AML-193 (cell line): ENCODE measurements around the gene CLN3.
"Not testable (repeated sequence)": the region's sequence is repeated elsewhere in the genome, so short reads cannot be mapped to it uniquely, and the experiment has no call there.

Experiments used
- DNase-seq, 2 experiments: peaks; one replicate each; lab custom pipeline; 2025; lab: John Stamatoyannopoulos, UW

Gene CLN3

GRCh38 chr16:28491970-28492474 lies at the start of gene CLN3:
Gene CLN3 (minus strand): TSS chr16:28492074. CDS start chr16:28491759, 315 bp downstream.
- DNase-seq = peak; percentile 88 to 94

GRCh38 chr16:28540346-28540745 lies 48.5 kb upstream of the CLN3 start:
- no peak for DNase-seq

GRCh38 chr16:28538733-28539596 lies 47.1 kb upstream of the CLN3 start, which contains the start of gene NUPR1:
Gene NUPR1 (minus strand): TSS chr16:28538974. CDS start chr16:28538907, 67 bp downstream.
- DNase-seq = no peak

GRCh38 chr16:28537964-28538732 lies 46.3 kb upstream of the CLN3 start:
- no peak for DNase-seq

GRCh38 chr16:28537076-28537475 lies 45.2 kb upstream of the CLN3 start:
- no peak for DNase-seq

GRCh38 chr16:28534542-28535373 lies 42.9 kb upstream of the CLN3 start:
- peak; percentile 87 to 91 for DNase-seq

DNA sequence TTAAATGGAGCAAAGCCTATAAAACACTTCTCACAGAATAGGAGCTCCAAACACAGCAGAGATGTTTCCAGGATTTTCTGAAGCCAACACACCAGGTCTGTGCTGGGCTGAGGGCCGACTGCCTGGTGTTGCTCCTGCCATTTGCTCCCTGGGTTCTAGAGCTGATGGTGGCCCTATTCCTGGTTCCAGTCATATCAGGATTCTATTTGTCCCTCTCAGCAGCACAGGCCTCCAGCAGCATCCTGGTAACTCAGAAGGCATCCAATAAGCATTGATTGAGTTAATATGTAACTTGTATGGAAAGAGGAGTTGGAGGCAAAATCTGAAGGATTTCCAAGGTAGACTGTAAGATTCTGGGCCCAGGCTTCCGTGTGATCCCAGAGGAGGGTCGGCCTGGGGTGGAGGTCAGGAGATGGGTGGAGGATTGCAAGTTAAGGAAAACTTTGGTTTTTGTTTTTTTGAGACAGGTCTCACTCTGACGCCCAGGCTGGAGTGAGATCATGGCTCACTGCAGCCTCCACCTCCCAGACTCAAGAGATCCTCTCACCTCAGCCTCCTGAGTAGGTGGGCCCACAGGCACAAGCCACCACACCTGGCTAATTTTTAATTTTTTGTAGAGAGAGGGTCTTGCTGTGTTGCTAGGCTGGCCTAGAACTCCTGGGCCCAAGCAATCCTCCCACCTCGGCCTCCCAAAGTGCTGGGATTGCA lies 41.2 kb upstream of the CLN3 start:
- no peak for DNase-seq

DNA sequence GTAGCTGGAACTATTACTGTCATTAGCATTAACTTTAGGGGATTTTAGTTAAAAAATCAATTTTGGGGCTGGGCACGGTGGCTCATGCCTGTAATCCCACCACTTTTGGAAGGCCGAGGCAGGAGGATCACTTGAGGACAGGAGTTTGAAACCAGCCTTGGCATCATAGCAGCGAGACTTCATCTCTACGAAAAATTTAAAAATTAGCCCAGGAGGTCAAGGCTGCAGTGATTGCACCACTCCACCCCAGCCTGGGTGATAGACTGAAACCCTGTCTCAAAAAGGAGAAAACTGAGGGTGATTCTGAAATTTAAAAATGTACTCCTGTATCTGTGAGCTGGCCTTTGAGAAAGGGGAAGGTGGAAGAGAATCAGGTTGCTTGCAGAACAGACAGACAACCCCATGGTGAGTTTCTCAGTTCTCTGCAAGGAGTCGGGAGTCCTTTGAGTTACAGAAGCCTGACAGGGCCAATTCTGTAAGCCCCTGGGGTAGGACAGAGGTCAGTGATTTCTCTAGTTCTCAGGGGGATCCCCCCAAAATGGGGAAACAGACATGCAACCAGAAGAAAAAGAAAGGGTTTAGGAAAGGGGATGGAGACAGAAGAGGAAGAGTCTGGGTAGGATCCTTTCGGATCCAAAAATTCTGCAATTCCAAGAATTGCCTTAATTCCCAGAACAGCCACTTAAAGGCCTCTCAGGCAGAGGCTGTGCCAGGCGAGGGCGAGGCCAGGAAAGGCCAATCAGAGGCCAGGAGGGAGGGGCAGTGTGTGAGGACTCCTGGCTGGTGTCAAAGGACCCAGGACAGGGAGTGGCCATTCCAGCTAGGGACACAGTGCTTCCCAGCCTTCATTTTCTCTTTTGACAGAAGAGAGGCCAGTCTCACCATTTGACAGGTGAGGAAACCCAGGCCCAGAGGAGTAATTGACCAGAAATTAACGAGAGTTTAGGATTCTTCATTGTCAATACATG lies 40.2 kb upstream of the CLN3 start:
- no peak for DNase-seq

DNA sequence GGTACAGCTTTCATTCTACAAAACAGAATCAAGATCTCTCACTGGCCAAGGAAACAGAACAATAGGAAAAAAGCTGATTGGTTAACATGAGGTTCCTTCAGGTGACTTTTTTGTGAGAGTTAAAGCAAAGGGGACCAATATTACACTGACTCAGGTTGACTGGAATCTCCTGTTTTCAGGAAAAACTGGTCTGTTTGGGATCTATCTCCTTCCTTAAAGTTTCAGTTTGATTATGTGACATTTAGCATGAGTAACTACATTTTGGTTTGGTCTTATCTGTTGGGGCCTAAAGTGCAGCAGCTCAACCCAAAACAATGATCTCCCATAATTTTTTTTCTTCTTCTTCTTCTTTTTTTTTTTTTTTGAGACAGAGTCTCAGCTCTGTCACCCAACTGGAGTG lies 37.2 kb upstream of the CLN3 start:
- no peak for DNase-seq

GRCh38 chr16:28528463-28528867 lies 36.6 kb upstream of the CLN3 start:
- no peak for DNase-seq

DNA sequence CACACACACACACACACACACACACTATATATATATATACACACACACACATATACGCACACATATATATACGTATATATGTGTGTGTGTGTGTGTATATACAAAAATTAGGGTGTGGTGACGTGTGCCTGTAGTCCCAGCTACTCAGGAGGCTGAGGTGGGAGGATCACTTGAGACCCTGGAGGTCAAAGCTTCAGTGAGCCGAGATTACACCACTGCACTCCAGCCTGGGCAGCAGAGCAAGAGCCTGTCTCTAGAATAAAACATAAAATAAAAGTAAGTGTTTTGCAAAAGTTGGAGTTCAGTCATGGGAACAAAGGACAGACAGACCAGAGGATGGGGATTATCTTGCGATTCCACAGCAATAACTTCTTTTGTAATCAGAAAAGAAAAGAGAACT lies 36.1 kb upstream of the CLN3 start:
- DNase-seq = no peak

GRCh38 chr16:28527100-28527785 lies 35.4 kb upstream of the CLN3 start:
- not testable (repeated sequence) for DNase-seq

- no peak for DNase-seq
Observed at GRCh38 chr16:28526201-28527099, 34.6 kb upstream of the CLN3 start.

- DNase-seq = no peak
Observed at GRCh38 chr16:28524681-28525171, 32.9 kb upstream of the CLN3 start.

GRCh38 chr16:28522792-28523191 lies 30.9 kb upstream of the CLN3 start:
- DNase-seq = no peak

- DNase-seq = no peak
Observed at GRCh38 chr16:28521436-28521835, 29.6 kb upstream of the CLN3 start.

DNA sequence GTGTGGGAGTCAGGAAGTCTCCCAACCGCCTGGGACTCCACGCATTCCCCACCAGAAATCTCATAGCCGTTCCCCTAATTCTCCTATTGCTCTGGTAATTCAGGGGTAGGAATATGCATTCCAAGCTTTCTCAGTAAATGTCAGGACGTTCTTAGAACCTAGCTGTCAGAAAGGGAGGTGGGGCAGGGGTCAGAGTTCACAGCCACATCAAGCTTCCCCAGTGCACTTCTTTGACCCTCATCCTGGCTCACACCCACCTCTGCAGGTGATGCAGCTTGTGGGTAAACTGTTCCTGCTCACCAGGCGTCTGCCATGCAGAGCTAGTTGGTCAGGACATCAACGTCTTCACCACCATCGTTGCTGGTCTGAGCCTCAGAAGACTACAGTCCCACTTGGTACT lies 28.8 kb upstream of the CLN3 start:
- DNase-seq = no peak

- no peak for DNase-seq
Observed at GRCh38 chr16:28514246-28514645, 22.4 kb upstream of the CLN3 start.
